Fibroblast of lung (primary cell): Measurements from ENCODE around the gene SCGN. TPM values are rescaled to one million over a fixed set of nuclear protein-coding genes. Genes with fewer than 3 reads are reported as not detected.

Source experiments
- DNase-seq, 2 donors: peaks; one replicate each; pipeline versions ENCODE4 v3.0.0 to v3.0.0-alpha.2; 2010; ENCODE audit warnings: low read depth in 2 of 2
- H2AFZ ChIP-seq: 2 replicates; pipeline ENCODE4 v1.5.1; 2012; ENCODE audit warnings: low read length, control low read depth, inconsistent platforms
- H3K27ac ChIP-seq: 2 replicates; pipeline ENCODE4 v1.5.1; 2011; ENCODE audit warnings: low read length, control low read depth; ENCODE audit not compliant: insufficient read depth
- H3K27me3 ChIP-seq: 2 replicates; pipeline ENCODE4 v1.5.1; 2011; ENCODE audit warnings: mild to moderate bottlenecking, low read length; ENCODE audit not compliant: control insufficient read depth, insufficient read depth
- H3K36me3 ChIP-seq: 2 replicates; pipeline ENCODE4 v1.5.1; 2011; ENCODE audit warnings: low read length; ENCODE audit not compliant: control insufficient read depth, insufficient read depth
- H3K4me1 ChIP-seq: 2 replicates; pipeline ENCODE4 v1.5.1; 2011; ENCODE audit warnings: low read length; ENCODE audit not compliant: control insufficient read depth, insufficient read depth; ENCODE audit errors: extremely low read depth
- H3K4me2 ChIP-seq: 2 replicates; pipeline ENCODE4 v1.5.1; 2011; ENCODE audit warnings: low read length, control low read depth; ENCODE audit not compliant: insufficient read depth; ENCODE audit errors: extremely low read depth
- H3K4me3 ChIP-seq, 4 experiments: fragments of 200-600 bp in 1 of 4; sonication (generic) in 1 of 4; replicated peaks in 1 of 4; 2 replicates each; pipeline ENCODE4 v1.5.1; 2011 to 2016; ENCODE audit warnings: low read length in 4 of 4, low read depth in 3 of 4, mild to moderate bottlenecking in 3 of 4, control low read depth in 2 of 4, inconsistent platforms in 1 of 4, mixed read lengths in 1 of 4; ENCODE audit not compliant: insufficient read depth in 1 of 4; ENCODE audit errors: control extremely low read depth in 1 of 4
- H3K79me2 ChIP-seq: 2 replicates; pipeline ENCODE4 v1.5.1; 2012; ENCODE audit warnings: mild to moderate bottlenecking, low read length, inconsistent platforms; ENCODE audit not compliant: control insufficient read depth, insufficient read depth
- H3K9ac ChIP-seq: 2 replicates; pipeline ENCODE4 v1.5.1; 2011; ENCODE audit warnings: mild to moderate bottlenecking, low read length, control low read depth; ENCODE audit not compliant: insufficient read depth
- H3K9me3 ChIP-seq: 2 replicates; pipeline ENCODE4 v1.5.1; 2012; ENCODE audit warnings: low read depth, low read length; ENCODE audit not compliant: control insufficient read depth, insufficient read depth
- H4K20me1 ChIP-seq: 2 replicates; pipeline ENCODE4 v1.5.1; 2011; ENCODE audit warnings: low read length; ENCODE audit not compliant: control insufficient read depth, insufficient read depth; ENCODE audit errors: extremely low read depth
- EZH2 ChIP-seq: IDR thresholded peaks from 2 replicates; pipeline ENCODE4 v1.5.1; 2012; ENCODE audit warnings: low read length, control low read depth, mild to moderate bottlenecking; ENCODE audit errors: missing control alignments
- polyA plus RNA-seq, 2 donors: library from polyadenylated mRNA; depleted of rRNA in 1 of 2; stranded (reverse) in 1 of 2; unstranded in 1 of 2; fragments of >200 nt; gene quantifications; 2 replicates each; pipeline ENCODE4 v1.2.1, GENCODE V29; 2011 to 2012; ENCODE audit warnings: missing spikeins in 1 of 2
- total RNA-seq: library from RNA; depleted of rRNA; stranded (reverse); fragments of >200 nt; gene quantifications from 2 replicates; pipeline ENCODE4 v1.2.1, GENCODE V29; 2014
- TF ChIP-seq, protein P1 (sequence below), 2 donors: IDR thresholded peaks in 1 of 2; conservative IDR thresholded peaks in 1 of 2; 1 replicate in 1 of 2; 2 replicates in 1 of 2; pipeline ENCODE4 v1.5.1; 2011 to 2012; ENCODE audit warnings: low read length in 2 of 2, control low read depth in 1 of 2, inconsistent platforms in 1 of 2, low read depth in 1 of 2, mild to moderate bottlenecking in 1 of 2

The SCGN gene
- total and polyA plus RNA-seq, 2 donors (not counting 1 experiment from before 2014, with no cell fraction given) = not detected

DNA sequence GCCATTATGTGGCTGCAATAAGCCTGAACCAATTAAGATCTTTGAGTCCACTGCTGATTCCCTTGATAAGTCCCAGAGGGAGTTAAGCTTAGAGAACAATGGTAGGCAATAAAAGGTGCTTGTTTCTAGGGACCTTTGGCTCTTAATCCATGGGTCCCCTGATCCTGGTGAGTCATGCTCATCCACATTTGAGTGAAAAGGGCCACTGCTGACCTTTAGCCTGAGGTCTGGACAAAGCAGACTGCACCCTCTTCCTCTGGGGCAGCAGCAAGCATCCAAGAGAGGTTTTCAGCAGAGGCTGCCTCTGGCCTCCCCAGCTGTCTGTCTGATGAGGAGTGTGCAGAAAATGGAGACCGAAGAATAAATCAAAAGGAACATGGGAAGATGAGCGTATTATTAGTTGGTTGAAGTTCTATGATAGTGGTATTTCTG is 16.1 kb upstream of the SCGN start:
- no peaks in the 10 kb centered on the region for H4K20me1 ChIP-seq
- H3K9me3 ChIP-seq = no peaks in the 10 kb centered on the region
- H3K27me3 ChIP-seq = no peaks in the 10 kb centered on the region
- no peak overlapping the region for H3K9ac ChIP-seq
- H2AFZ ChIP-seq = no peak overlapping the region
- DNase-seq = no peak
- no peak overlapping the region for H3K4me3 ChIP-seq
- H3K79me2 ChIP-seq = no peaks in the 10 kb centered on the region
- H3K36me3 ChIP-seq = no peaks in the 10 kb centered on the region
- no peaks in the 10 kb centered on the region for H3K4me1 ChIP-seq
- no peak for TF ChIP-seq EZH2
- TF ChIP-seq, protein P1, sequence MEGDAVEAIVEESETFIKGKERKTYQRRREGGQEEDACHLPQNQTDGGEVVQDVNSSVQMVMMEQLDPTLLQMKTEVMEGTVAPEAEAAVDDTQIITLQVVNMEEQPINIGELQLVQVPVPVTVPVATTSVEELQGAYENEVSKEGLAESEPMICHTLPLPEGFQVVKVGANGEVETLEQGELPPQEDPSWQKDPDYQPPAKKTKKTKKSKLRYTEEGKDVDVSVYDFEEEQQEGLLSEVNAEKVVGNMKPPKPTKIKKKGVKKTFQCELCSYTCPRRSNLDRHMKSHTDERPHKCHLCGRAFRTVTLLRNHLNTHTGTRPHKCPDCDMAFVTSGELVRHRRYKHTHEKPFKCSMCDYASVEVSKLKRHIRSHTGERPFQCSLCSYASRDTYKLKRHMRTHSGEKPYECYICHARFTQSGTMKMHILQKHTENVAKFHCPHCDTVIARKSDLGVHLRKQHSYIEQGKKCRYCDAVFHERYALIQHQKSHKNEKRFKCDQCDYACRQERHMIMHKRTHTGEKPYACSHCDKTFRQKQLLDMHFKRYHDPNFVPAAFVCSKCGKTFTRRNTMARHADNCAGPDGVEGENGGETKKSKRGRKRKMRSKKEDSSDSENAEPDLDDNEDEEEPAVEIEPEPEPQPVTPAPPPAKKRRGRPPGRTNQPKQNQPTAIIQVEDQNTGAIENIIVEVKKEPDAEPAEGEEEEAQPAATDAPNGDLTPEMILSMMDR (conservative IDR thresholded peaks at IDR 0.05 in 1 of 2, IDR thresholded peaks at IDR 0.05 in 1 of 2; ENCODE audit: low read depth in 1 of 2, low read length in 2 of 2) = no peak
- no peak overlapping the region for H3K4me2 ChIP-seq
- H3K27ac ChIP-seq = no peak overlapping the region

DNA sequence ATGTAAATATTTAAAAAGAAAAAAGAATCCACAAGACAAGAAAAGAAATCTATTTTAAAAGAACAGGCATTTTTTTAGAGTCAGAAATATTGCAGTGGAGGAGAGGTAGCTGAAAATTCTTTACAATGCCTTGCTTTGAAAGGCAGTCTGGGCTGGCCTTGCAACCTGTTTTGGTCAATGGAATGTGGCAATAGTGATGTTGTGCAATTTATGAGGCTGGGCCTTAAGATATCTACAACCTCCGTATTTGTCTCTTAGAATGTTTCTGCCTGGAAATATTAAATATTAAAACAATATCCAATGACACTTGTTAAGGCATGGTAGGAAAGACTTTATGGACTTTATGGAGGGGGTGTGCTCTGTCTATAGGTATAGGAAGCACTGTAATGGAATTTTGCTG is 14.8 kb upstream of the SCGN start:
- H3K9ac ChIP-seq = no peak overlapping the region
- no peak for DNase-seq
- no peaks in the 10 kb centered on the region for H4K20me1 ChIP-seq
- H3K36me3 ChIP-seq = no peaks in the 10 kb centered on the region
- H2AFZ ChIP-seq = no peak overlapping the region
- H3K4me1 ChIP-seq = no peaks in the 10 kb centered on the region
- H3K27ac ChIP-seq = no peak overlapping the region
- no peak overlapping the region for H3K4me3 ChIP-seq
- no peaks in the 10 kb centered on the region for H3K27me3 ChIP-seq
- TF ChIP-seq, protein P1 (conservative IDR thresholded peaks at IDR 0.05 in 1 of 2, IDR thresholded peaks at IDR 0.05 in 1 of 2; ENCODE audit: low read depth in 1 of 2, low read length in 2 of 2) = no peak
- TF ChIP-seq EZH2 = no peak
- H3K4me2 ChIP-seq = no peak overlapping the region
- no peaks in the 10 kb centered on the region for H3K9me3 ChIP-seq
- H3K79me2 ChIP-seq = no peaks in the 10 kb centered on the region

DNA sequence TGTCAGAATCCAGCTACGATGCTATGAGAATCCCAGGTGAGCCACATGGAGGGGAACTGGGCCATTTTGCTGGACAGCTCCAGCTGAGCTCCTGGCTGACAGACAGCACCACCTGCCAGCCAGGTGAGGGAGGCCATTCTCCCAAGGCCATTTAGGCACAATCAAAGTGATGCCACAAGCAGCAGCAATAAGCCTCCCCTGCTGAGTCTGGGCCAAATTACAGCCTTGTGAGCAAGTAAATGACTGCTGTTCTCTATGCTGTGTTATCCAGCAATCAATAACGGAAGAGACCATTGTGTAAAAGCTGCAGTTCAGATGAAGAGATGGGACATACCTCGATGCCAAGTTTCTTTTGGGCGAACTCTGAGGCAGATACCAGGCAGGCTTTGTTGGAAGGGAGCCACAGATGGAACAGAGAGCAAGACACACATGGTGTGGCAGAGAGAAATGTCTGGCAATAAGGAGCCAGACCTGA is 14.0 kb upstream of the SCGN start:
- no peak overlapping the region for H3K9ac ChIP-seq
- no peak overlapping the region for H3K27ac ChIP-seq
- no peaks in the 10 kb centered on the region for H3K4me1 ChIP-seq
- no peaks in the 10 kb centered on the region for H3K27me3 ChIP-seq
- H3K36me3 ChIP-seq = no peaks in the 10 kb centered on the region
- no peaks in the 10 kb centered on the region for H4K20me1 ChIP-seq
- no peaks in the 10 kb centered on the region for H3K9me3 ChIP-seq
- DNase-seq = no peak
- no peak overlapping the region for H3K4me2 ChIP-seq
- H3K4me3 ChIP-seq = no peak overlapping the region
- no peaks in the 10 kb centered on the region for H3K79me2 ChIP-seq
- no peak for TF ChIP-seq EZH2
- TF ChIP-seq, protein P1 (conservative IDR thresholded peaks at IDR 0.05 in 1 of 2, IDR thresholded peaks at IDR 0.05 in 1 of 2; ENCODE audit: low read depth in 1 of 2, low read length in 2 of 2) = no peak
- H2AFZ ChIP-seq = no peak overlapping the region
